GM12874 (cell line): ENCODE data around the gene HERC4.

Experiments
- CTCF ChIP-seq: IDR thresholded peaks from 2 replicates; pipeline ENCODE4 v1.5.1; 2011; ENCODE audit warnings: low read depth, mild to moderate bottlenecking, control low read depth, low read length, moderate library complexity; ENCODE audit not compliant: insufficient read depth

Gene HERC4

GRCh38 chr10:67975871-67976270 is 99.2 kb downstream of the HERC4 start:
- no peak for TF ChIP-seq CTCF

- TF ChIP-seq CTCF: no peak
Observed at GRCh38 chr10:67971311-67971710, 103.8 kb downstream of the HERC4 start.

GRCh38 chr10:67969875-67970274 is 105.2 kb downstream of the HERC4 start:
- no peak for TF ChIP-seq CTCF

- no peak for TF ChIP-seq CTCF
Observed at GRCh38 chr10:67965456-67965855, 109.6 kb downstream of the HERC4 start.

GRCh38 chr10:67959839-67960476 is 115.1 kb downstream of the HERC4 start:
- TF ChIP-seq CTCF: no peak

- no peak for TF ChIP-seq CTCF
Observed at GRCh38 chr10:67955614-67956013, 119.5 kb downstream of the HERC4 start.

GRCh38 chr10:67943917-67944316 is 131.2 kb downstream of the HERC4 start:
- TF ChIP-seq CTCF: no peak

- TF ChIP-seq CTCF: no peak
Observed at GRCh38 chr10:67936416-67936815, 138.7 kb downstream of the HERC4 start.
